MM.1S (cell line): ENCODE measurements around the gene DSE.

Experiments
- DNase-seq: peaks from one replicate; pipeline ENCODE4 v3.0.0-alpha.2; 2015
- H2AFZ ChIP-seq: fragments of 300-600 bp; sonication (generic); 2 replicates; pipeline ENCODE4 v1.6.0; 2016; ENCODE audit warnings: antibody characterized with exemption, low read length
- H3F3A ChIP-seq: fragments of 300-600 bp; sonication (generic); 2 replicates; pipeline ENCODE4 v1.6.1; 2016; ENCODE audit warnings: mild to moderate bottlenecking, antibody characterized with exemption, low read length, moderate library complexity, mixed read lengths; ENCODE audit not compliant: insufficient read depth
- H3K27ac ChIP-seq: fragments of 300-600 bp; sonication (generic); 2 replicates; pipeline ENCODE4 v1.5.1; 2016; ENCODE audit warnings: mild to moderate bottlenecking, low read length
- H3K27me3 ChIP-seq: fragments of 300-600 bp; sonication (generic); replicated peaks from 2 replicates; pipeline ENCODE4 v1.6.0; 2016; ENCODE audit warnings: low read length; ENCODE audit not compliant: insufficient read depth
- H3K36me3 ChIP-seq: fragments of 300-600 bp; sonication (generic); replicated peaks from 2 replicates; pipeline ENCODE4 v1.6.1; 2016; ENCODE audit warnings: mild to moderate bottlenecking, low read length, mixed read lengths; ENCODE audit not compliant: insufficient read depth
- H3K4me1 ChIP-seq: fragments of 300-600 bp; sonication (generic); 2 replicates; pipeline ENCODE4 v1.6.1; 2016; ENCODE audit warnings: low read length, mixed read lengths
- H3K4me2 ChIP-seq: fragments of 300-600 bp; sonication (generic); 2 replicates; pipeline ENCODE4 v1.6.0; 2016; ENCODE audit warnings: low read depth, low read length
- H3K4me3 ChIP-seq: fragments of 300-600 bp; sonication (generic); 2 replicates; pipeline ENCODE4 v1.5.1; 2016; ENCODE audit warnings: low read length, mixed read lengths
- H3K79me2 ChIP-seq: fragments of 300-600 bp; sonication (generic); 2 replicates; pipeline ENCODE4 v1.6.1; 2016; ENCODE audit warnings: mixed run types, low read length, mixed read lengths
- H3K9ac ChIP-seq: fragments of 300-600 bp; sonication (generic); 2 replicates; pipeline ENCODE4 v1.6.1; 2016; ENCODE audit warnings: low read length, mixed read lengths
- H3K9me2 ChIP-seq: fragments of 300-600 bp; sonication (generic); replicated peaks from 2 replicates; pipeline ENCODE4 v1.6.1; 2016; ENCODE audit warnings: mild to moderate bottlenecking, low read length, mixed read lengths; ENCODE audit not compliant: insufficient read depth
- H3K9me3 ChIP-seq: fragments of 300-600 bp; sonication (generic); replicated peaks from 2 replicates; pipeline ENCODE4 v1.6.1; 2016; ENCODE audit warnings: mild to moderate bottlenecking, low read length, mixed read lengths; ENCODE audit not compliant: insufficient read depth
- H4K20me1 ChIP-seq: fragments of 300-600 bp; sonication (generic); 2 replicates; pipeline ENCODE4 v1.6.1; 2016; ENCODE audit warnings: mild to moderate bottlenecking, low read length, moderate library complexity, mixed read lengths; ENCODE audit not compliant: insufficient read depth
- CTCF ChIP-seq: fragments of 300-600 bp; sonication (generic); IDR thresholded peaks from 2 replicates; pipeline ENCODE4 v1.5.1; 2016; ENCODE audit warnings: antibody characterized with exemption, low read length, mixed read lengths
- EZH2 ChIP-seq: fragments of 300-600 bp; sonication (generic); optimal IDR thresholded peaks from 2 replicates; pipeline ENCODE3; 2017; ENCODE audit warnings: low read depth, mild to moderate bottlenecking, antibody characterized with exemption, low read length, mixed read lengths
- EZH2phosphoT487 ChIP-seq: fragments of 300-600 bp; sonication (generic); IDR thresholded peaks from 2 replicates; pipeline ENCODE4 v1.6.1; 2018; ENCODE audit warnings: antibody characterized with exemption, low read length

DSE gene

GRCh38 chr6:116363759-116364158 is 7.0 kb upstream of the DSE start:
- H3K4me3 ChIP-seq, result no peak overlapping the region
- no peaks in the 10 kb centered on the region for H3K4me1 ChIP-seq
- DNase-seq, result no peak
- H4K20me1 ChIP-seq, result no peaks in the 10 kb centered on the region
- no peaks in the 10 kb centered on the region for H3K79me2 ChIP-seq
- H3K36me3 ChIP-seq, result no peaks in the 10 kb centered on the region
- H3K27me3 ChIP-seq, result peaks cover 6% of the 10 kb centered on the region; the same call in 1 of the 2 replicates
- H3K9me3 ChIP-seq, result no peaks in the 10 kb centered on the region
- H3K9ac ChIP-seq, result no peak overlapping the region
- H3F3A ChIP-seq, result no peaks in the 10 kb centered on the region
- TF ChIP-seq EZH2, result no peak
- TF ChIP-seq EZH2phosphoT487, result no peak
- no peak for TF ChIP-seq CTCF
- H3K9me2 ChIP-seq, result no peaks in the 10 kb centered on the region
- no peak overlapping the region for H3K4me2 ChIP-seq
- no peak overlapping the region for H3K27ac ChIP-seq
- no peak overlapping the region for H2AFZ ChIP-seq

- Histone ChIP-seq H3K4me3 (no peak overlapping the region), H3K79me2 (no peaks in the 10 kb centered on the region), H3K9me3 (no peaks in the 10 kb centered on the region), H2AFZ (no peak overlapping the region), H3F3A (peaks cover 4% of the 10 kb centered on the region), H3K36me3 (no peaks in the 10 kb centered on the region), H3K9me2 (no peaks in the 10 kb centered on the region), H4K20me1 (no peaks in the 10 kb centered on the region), H3K4me1 (peaks cover 4% of the 10 kb centered on the region; the same call in 1 of the 2 replicates), H3K9ac (no peak overlapping the region), H3K4me2 (no peak overlapping the region), H3K27me3 (peaks cover 6% of the 10 kb centered on the region; the same call in 1 of the 2 replicates), H3K27ac (no peak overlapping the region)
- no peak for DNase-seq
- TF ChIP-seq EZH2, result no peak
- TF ChIP-seq EZH2phosphoT487, result no peak
- no peak for TF ChIP-seq CTCF
These were observed 6.4 kb upstream of the DSE start for GRCh38 chr6:116364321-116364720.

GRCh38 chr6:116365743-116366142 is 5.0 kb upstream of the DSE start:
- H3K79me2 ChIP-seq, result no peaks in the 10 kb centered on the region
- H3K4me1 ChIP-seq, result peaks cover 13% of the 10 kb centered on the region
- H3K27me3 ChIP-seq, result peaks cover 6% of the 10 kb centered on the region; the same call in 1 of the 2 replicates
- no peak overlapping the region for H3K9ac ChIP-seq
- H3K4me3 ChIP-seq, result no peak overlapping the region
- peaks cover 16% of the 10 kb centered on the region for H3F3A ChIP-seq
- H3K4me2 ChIP-seq, result no peak overlapping the region
- no peaks in the 10 kb centered on the region for H3K36me3 ChIP-seq
- H2AFZ ChIP-seq, result no peak overlapping the region
- no peaks in the 10 kb centered on the region for H3K9me3 ChIP-seq
- no peak for DNase-seq
- no peaks in the 10 kb centered on the region for H4K20me1 ChIP-seq
- no peak overlapping the region for H3K27ac ChIP-seq
- no peak for TF ChIP-seq CTCF
- no peak for TF ChIP-seq EZH2phosphoT487
- no peak for TF ChIP-seq EZH2
- no peaks in the 10 kb centered on the region for H3K9me2 ChIP-seq
